ENCODE results near the gene ABCC1. TPM values are rescaled to one million over a fixed set of nuclear protein-coding genes. Genes with fewer than 3 reads are reported as not detected.
"Not testable (repeated sequence)": the region's sequence is repeated elsewhere in the genome, so short reads cannot be mapped to it uniquely, and the experiment has no call there.

The ABCC1 gene
- total RNA-seq, 4 donors from 2014 or later: 19.3 to 43.7 (median 26.2) TPM

- H3K27ac ChIP-seq: peak overlapping the region in 2 of 4 donors; percentile 27 to 42
- ATAC-seq (no peak), DNase-seq (no peak)
- no peak overlapping the region for H3K4me3 ChIP-seq
- peaks cover 0 to under 1% of the 10 kb centered on the region in 2 donors for H3K36me3 ChIP-seq
- in situ Hi-C loops (cut with MboI; ENCODE audit: low sequenced_read_pairs in 4 of 4) (no loop called here), intact Hi-C loops (cut with DNase I; ENCODE audit: low total_unique reads) (no loop called here)
- no peak for TF ChIP-seq POLR2A (IDR thresholded peaks at IDR 0.05)
- TF ChIP-seq, protein P1, sequence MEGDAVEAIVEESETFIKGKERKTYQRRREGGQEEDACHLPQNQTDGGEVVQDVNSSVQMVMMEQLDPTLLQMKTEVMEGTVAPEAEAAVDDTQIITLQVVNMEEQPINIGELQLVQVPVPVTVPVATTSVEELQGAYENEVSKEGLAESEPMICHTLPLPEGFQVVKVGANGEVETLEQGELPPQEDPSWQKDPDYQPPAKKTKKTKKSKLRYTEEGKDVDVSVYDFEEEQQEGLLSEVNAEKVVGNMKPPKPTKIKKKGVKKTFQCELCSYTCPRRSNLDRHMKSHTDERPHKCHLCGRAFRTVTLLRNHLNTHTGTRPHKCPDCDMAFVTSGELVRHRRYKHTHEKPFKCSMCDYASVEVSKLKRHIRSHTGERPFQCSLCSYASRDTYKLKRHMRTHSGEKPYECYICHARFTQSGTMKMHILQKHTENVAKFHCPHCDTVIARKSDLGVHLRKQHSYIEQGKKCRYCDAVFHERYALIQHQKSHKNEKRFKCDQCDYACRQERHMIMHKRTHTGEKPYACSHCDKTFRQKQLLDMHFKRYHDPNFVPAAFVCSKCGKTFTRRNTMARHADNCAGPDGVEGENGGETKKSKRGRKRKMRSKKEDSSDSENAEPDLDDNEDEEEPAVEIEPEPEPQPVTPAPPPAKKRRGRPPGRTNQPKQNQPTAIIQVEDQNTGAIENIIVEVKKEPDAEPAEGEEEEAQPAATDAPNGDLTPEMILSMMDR (IDR thresholded peaks at IDR 0.05 in 4 of 5, conservative IDR thresholded peaks at IDR 0.05 in 1 of 5): no peak
- H3K27me3 ChIP-seq: no peaks in the 10 kb centered on the region
- peaks cover 2 to 8% of the 10 kb centered on the region in 2 donors for H3K4me1 ChIP-seq
- H3K9me3 ChIP-seq: no peaks in the 10 kb centered on the region
Observed at GRCh38 chr16:16096858-16097213, 147.4 kb downstream of the ABCC1 start.

- no peaks in the 10 kb centered on the region for H3K27me3 ChIP-seq
- intact Hi-C loops (cut with DNase I; ENCODE audit: low total_unique reads) (no loop called here), in situ Hi-C loops (cut with MboI; ENCODE audit: low sequenced_read_pairs in 4 of 4) (no loop called here)
- no peak for ATAC-seq
- H3K4me3 ChIP-seq: no peak overlapping the region
- no peak for DNase-seq
- TF ChIP-seq, protein P1 (IDR thresholded peaks at IDR 0.05 in 4 of 5, conservative IDR thresholded peaks at IDR 0.05 in 1 of 5): no peak
- peaks cover 3 to 5% of the 10 kb centered on the region in 2 donors for H3K4me1 ChIP-seq
- H3K27ac ChIP-seq: no peak overlapping the region
- H3K9me3 ChIP-seq: no peaks in the 10 kb centered on the region
- H3K36me3 ChIP-seq: peaks cover 0 to 25% of the 10 kb centered on the region in 2 donors
Observed at GRCh38 chr16:16099320-16099719, 149.9 kb downstream of the ABCC1 start.

DNA sequence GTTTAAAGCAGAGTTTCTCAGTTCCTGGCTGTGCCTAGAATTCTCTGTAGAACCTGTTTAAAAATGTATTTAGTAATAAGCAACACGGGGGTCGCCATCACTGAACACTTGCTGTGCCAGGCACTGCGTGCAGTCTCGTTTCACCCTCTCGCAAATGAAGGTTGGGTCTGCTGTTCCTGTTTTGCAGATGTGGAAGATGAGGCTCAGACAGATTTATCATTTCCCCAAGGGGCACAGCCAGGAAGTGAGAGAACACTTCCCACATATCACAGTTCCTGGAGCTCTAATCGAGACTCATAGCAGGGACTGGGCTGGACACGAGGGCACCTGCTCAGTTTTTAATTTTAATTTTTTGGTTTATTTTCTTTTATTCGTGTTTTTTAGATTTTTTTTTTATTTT, 151.2 kb downstream of the ABCC1 start:
- Histone ChIP-seq H3K4me3 (no peak overlapping the region), H3K9me3 (no peaks in the 10 kb centered on the region), H3K4me1 (peaks cover 3 to 5% of the 10 kb centered on the region in 2 donors), H3K36me3 (peaks cover 0 to 32% of the 10 kb centered on the region in 2 donors), H3K27me3 (no peaks in the 10 kb centered on the region), H3K27ac (no peak overlapping the region)
- ATAC-seq (no peak), DNase-seq (no peak)
- intact Hi-C loops (cut with DNase I; ENCODE audit: low total_unique reads): no loop called here
- TF ChIP-seq, protein P1 (IDR thresholded peaks at IDR 0.05 in 4 of 5, conservative IDR thresholded peaks at IDR 0.05 in 1 of 5): no peak
- TF ChIP-seq POLR2A (IDR thresholded peaks at IDR 0.05): no peak
- in situ Hi-C loops (cut with MboI; ENCODE audit: low sequenced_read_pairs in 4 of 4): loop anchor here in 1 of 4 donors (25.0 kb wide), 1 partner anchor 338 kb away; no protein-coding TSS in a partner anchor

DNA sequence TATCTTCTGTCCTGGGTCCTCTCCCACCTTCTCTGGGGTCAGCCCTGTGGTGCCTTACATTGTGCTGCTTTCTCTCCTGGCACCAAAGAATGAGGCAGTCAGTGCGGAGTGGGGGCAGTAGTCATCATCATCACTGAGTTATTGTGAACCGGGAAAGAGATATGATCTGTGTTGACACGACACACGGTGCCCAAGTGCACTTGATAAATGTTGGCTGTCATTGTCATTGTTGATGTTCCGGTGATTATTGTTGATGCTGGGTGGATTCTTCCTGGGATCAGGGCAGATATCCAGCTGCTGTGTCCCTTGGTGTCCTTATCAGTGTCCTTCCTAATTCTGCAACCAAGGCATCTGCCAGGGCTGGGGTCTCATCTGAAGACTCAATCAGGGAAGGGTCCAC, 152.2 kb downstream of the ABCC1 start:
- in situ Hi-C loops (cut with MboI; ENCODE audit: low sequenced_read_pairs in 4 of 4): loop anchor here in 1 of 4 donors (25.0 kb wide), 1 partner anchor 339 kb away; no protein-coding TSS in a partner anchor
- H3K9me3 ChIP-seq: no peaks in the 10 kb centered on the region
- peak in 1 of 2 donors; percentile 28 for ATAC-seq
- DNase-seq: no peak
- no peaks in the 10 kb centered on the region for H3K27me3 ChIP-seq
- no peak overlapping the region for H3K4me3 ChIP-seq
- peaks cover 0 to 36% of the 10 kb centered on the region in 2 donors for H3K36me3 ChIP-seq
- intact Hi-C loops (cut with DNase I; ENCODE audit: low total_unique reads): no loop called here
- no peak overlapping the region for H3K27ac ChIP-seq
- H3K4me1 ChIP-seq: peaks cover 3 to 5% of the 10 kb centered on the region in 2 donors
- TF ChIP-seq, protein P1 (IDR thresholded peaks at IDR 0.05 in 4 of 5, conservative IDR thresholded peaks at IDR 0.05 in 1 of 5): no peak
- TF ChIP-seq POLR2A (IDR thresholded peaks at IDR 0.05): no peak

- in situ Hi-C loops (cut with MboI; ENCODE audit: low sequenced_read_pairs in 4 of 4) (loop anchor here in 1 of 4 donors (25.0 kb wide), 1 partner anchor 340 kb away; no protein-coding TSS in a partner anchor), intact Hi-C loops (cut with DNase I; ENCODE audit: low total_unique reads) (no loop called here)
- DNase-seq (no peak), ATAC-seq (peak in 1 of 2 donors; percentile 43)
- H3K4me1 ChIP-seq: peaks cover 3 to 5% of the 10 kb centered on the region in 2 donors
- H3K4me3 ChIP-seq: no peak overlapping the region
- H3K27me3 ChIP-seq: no peaks in the 10 kb centered on the region
- H3K36me3 ChIP-seq: peaks cover 0 to 41% of the 10 kb centered on the region in 2 donors
- no peak overlapping the region for H3K27ac ChIP-seq
- TF ChIP-seq, protein P1 (IDR thresholded peaks at IDR 0.05 in 4 of 5, conservative IDR thresholded peaks at IDR 0.05 in 1 of 5): no peak
- TF ChIP-seq POLR2A (IDR thresholded peaks at IDR 0.05): no peak
- no peaks in the 10 kb centered on the region for H3K9me3 ChIP-seq
Observed at GRCh38 chr16:16102738-16103137, 153.3 kb downstream of the ABCC1 start.

DNA sequence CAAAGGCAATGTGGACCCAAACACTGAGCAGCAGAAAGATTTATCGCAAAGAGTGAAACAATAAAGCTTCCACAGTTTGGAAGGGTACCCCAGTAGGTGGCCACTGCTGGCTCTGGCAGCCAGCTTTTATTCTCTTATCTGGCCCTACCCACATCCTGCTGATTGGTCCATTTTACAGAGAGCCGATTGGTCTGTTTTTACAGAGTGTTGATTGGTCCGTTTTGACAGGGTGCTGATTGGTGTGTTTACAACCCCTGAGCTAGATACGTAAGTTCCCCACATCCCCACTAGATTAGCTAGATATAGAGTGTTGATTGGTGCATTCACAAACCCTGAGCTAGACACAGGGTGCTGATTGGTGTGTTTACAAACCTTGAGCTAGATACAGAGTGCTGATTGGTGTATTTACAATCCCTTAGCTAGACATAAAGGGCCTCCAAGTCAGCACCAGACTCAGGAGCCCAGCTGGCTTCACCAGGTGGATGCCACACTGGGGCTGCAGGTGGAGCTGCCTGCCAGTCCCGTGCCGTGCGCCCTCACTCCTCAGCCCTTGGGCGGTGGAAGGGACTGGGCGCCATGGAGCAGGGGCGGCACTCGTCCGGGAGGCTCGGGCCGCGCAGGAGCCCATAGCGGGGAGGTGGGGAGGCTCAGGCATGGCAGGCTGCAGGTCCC, 154.9 kb downstream of the ABCC1 start:
- peaks cover 0 to 48% of the 10 kb centered on the region in 2 donors for H3K36me3 ChIP-seq
- in situ Hi-C loops (cut with MboI; ENCODE audit: low sequenced_read_pairs in 4 of 4): loop anchor here in 1 of 4 donors (25.0 kb wide), 1 partner anchor 342 kb away; no protein-coding TSS in a partner anchor
- DNase-seq; H3K9me3 ChIP-seq; ATAC-seq; H3K4me3 ChIP-seq; intact Hi-C loops (cut with DNase I; ENCODE audit: low total_unique reads); H3K27me3 ChIP-seq; H3K4me1 ChIP-seq; H3K27ac ChIP-seq: not testable (repeated sequence)

GRCh38 chr16:16104804-16105141, 155.4 kb downstream of the ABCC1 start:
- H3K4me3 ChIP-seq; ATAC-seq; intact Hi-C loops (cut with DNase I; ENCODE audit: low total_unique reads); H3K9me3 ChIP-seq; H3K27me3 ChIP-seq; DNase-seq; H3K4me1 ChIP-seq; H3K27ac ChIP-seq: not testable (repeated sequence)
- peaks cover 0 to 52% of the 10 kb centered on the region in 2 donors for H3K36me3 ChIP-seq
- in situ Hi-C loops (cut with MboI; ENCODE audit: low sequenced_read_pairs in 4 of 4): loop anchor here in 1 of 4 donors (25.0 kb wide), 1 partner anchor 342 kb away; no protein-coding TSS in a partner anchor
